Gastroesophageal sphincter (tissue), 3 donors: ENCODE data around the gene AFG1L.

Experiments used
- CTCF ChIP-seq, 4 experiments: fragments of 200-600 bp in 2 of 4; fragments of 450-650 bp in 2 of 4; sonication (generic) in 1 of 4; IDR thresholded peaks; one replicate each; pipeline ENCODE4 v1.5.1; 2017 to 2019; ENCODE audit warnings: antibody characterized with exemption in 4 of 4, mild to moderate bottlenecking in 2 of 4, moderate library complexity in 2 of 4
- POLR2A ChIP-seq, 2 donors: fragments of 450-650 bp; IDR thresholded peaks; one replicate each; pipeline ENCODE4 v1.6.1; 2017; ENCODE audit warnings: antibody characterized with exemption in 2 of 2, mild to moderate bottlenecking in 2 of 2, moderate library complexity in 1 of 2
- POLR2AphosphoS5 ChIP-seq: sonication (generic); formaldehyde crosslinking; IDR thresholded peaks from one replicate; pipeline ENCODE4 v1.6.1; 2017; ENCODE audit warnings: antibody characterized with exemption

- no peak for TF ChIP-seq POLR2AphosphoS5
- no peak for TF ChIP-seq POLR2A (IDR thresholded peaks at IDR 0.05)
- no peak for TF ChIP-seq CTCF (IDR thresholded peaks at IDR 0.05)
Observed at GRCh38 chr6:108555399-108556052, 260.7 kb downstream of the AFG1L start.
